HFFc6 (cell line): ENCODE results near the gene SHFL. TPM values are rescaled to one million over a fixed set of nuclear protein-coding genes. Genes with fewer than 3 reads are reported as not detected.

Experiments
- DNase-seq: peaks from one replicate; pipeline ENCODE4 v3.0.0-alpha.2; 2018
- H3K27ac Mint-ChIP-seq: 2 replicates; pipeline ENCODE4 v1.8.0; 2020; ENCODE audit warnings: mild to moderate bottlenecking, mixed read lengths
- H3K27me3 Mint-ChIP-seq: 2 replicates; pipeline ENCODE4 v1.8.0; 2021; ENCODE audit warnings: mild to moderate bottlenecking, moderate library complexity, mixed read lengths; ENCODE audit not compliant: insufficient read depth
- H3K36me3 Mint-ChIP-seq: 2 replicates; pipeline ENCODE4 v1.8.0; 2021; ENCODE audit warnings: low read depth, mixed read lengths
- H3K4me1 Mint-ChIP-seq: 2 replicates; pipeline ENCODE4 v1.8.0; 2020; ENCODE audit warnings: low read depth, mixed read lengths
- H3K4me3 Mint-ChIP-seq: 2 replicates; pipeline ENCODE4 v1.8.0; 2020; ENCODE audit warnings: mild to moderate bottlenecking, moderate library complexity, mixed read lengths
- H3K9me3 Mint-ChIP-seq: 2 replicates; pipeline ENCODE4 v1.8.0; 2020; ENCODE audit warnings: mild to moderate bottlenecking, mixed read lengths
- total RNA-seq, 6 experiments: library from RNA; stranded (reverse); fragmentation: NEBNext Ultra II Directional; extraction: Animal tissue kit (Norgen Biotek cat#: 25700); gene quantifications; 2 replicates in 1 of 6; 3 replicates in 5 of 6; pipeline ENCODE4 v1.2.3, GENCODE V29; 2021
- TF ChIP-seq, protein P1 (sequence below): fragments of 200-600 bp; sonication (generic); IDR thresholded peaks from 2 replicates; pipeline ENCODE4 v1.5.0; 2021; ENCODE audit warnings: antibody characterized with exemption, mild to moderate bottlenecking

SHFL gene
- total RNA-seq, 6 experiments from 2014 or later, result 16.9 to 26.2 (median 21.1) TPM

DNA sequence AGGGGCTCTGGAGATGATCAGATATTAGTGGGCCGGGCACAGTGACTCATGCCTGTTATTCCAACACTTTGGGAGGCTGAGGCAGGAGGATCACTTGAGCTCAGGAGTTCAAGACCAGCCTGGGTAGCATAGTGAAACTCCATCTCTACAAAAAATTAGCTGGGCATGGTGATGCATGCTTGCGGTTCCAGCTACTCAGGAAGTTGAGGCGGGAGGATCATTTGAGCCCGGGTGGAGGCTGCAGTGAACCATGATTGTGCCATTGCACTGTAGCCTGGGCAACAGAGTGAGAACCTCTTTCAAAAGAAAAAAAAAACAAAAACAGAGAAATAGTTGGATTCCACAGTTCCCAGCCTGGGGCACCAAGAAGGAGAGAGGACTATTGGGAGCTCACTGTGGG, 17.9 kb upstream of the SHFL start:
- no peak overlapping the region for H3K4me3 Mint-ChIP-seq
- no peaks in the 10 kb centered on the region for H3K9me3 Mint-ChIP-seq
- TF ChIP-seq, protein P1, sequence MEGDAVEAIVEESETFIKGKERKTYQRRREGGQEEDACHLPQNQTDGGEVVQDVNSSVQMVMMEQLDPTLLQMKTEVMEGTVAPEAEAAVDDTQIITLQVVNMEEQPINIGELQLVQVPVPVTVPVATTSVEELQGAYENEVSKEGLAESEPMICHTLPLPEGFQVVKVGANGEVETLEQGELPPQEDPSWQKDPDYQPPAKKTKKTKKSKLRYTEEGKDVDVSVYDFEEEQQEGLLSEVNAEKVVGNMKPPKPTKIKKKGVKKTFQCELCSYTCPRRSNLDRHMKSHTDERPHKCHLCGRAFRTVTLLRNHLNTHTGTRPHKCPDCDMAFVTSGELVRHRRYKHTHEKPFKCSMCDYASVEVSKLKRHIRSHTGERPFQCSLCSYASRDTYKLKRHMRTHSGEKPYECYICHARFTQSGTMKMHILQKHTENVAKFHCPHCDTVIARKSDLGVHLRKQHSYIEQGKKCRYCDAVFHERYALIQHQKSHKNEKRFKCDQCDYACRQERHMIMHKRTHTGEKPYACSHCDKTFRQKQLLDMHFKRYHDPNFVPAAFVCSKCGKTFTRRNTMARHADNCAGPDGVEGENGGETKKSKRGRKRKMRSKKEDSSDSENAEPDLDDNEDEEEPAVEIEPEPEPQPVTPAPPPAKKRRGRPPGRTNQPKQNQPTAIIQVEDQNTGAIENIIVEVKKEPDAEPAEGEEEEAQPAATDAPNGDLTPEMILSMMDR, result no peak
- peaks cover 5% of the 10 kb centered on the region for H3K4me1 Mint-ChIP-seq
- H3K27me3 Mint-ChIP-seq, result peaks cover 16% of the 10 kb centered on the region
- no peak for DNase-seq
- no peaks in the 10 kb centered on the region for H3K36me3 Mint-ChIP-seq
- no peak overlapping the region for H3K27ac Mint-ChIP-seq

DNA sequence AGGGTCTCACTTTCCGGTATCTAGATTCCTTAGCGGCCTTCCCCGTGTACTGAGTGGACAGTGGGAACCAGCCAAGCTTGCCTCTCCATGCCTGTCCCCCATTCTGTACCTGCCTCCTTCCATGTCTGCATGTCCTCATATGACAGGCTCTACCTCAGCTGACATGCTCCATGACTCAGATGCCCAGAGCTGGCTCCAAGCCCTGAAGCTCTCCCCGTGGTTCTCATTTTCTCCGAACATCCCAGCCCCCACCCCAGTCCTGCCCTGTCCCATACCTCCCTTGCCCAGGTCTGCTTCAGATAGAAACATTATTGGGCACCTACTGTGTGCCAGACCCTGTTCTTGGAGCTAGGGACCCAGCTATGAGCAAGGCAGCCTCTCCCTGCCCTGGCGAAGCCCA, 17.1 kb upstream of the SHFL start:
- no peak overlapping the region for H3K4me3 Mint-ChIP-seq
- no peak for DNase-seq
- TF ChIP-seq, protein P1, result no peak
- H3K9me3 Mint-ChIP-seq, result peaks cover 2% of the 10 kb centered on the region; the same call in 1 of the 2 replicates
- H3K27me3 Mint-ChIP-seq, result peaks cover 17% of the 10 kb centered on the region
- peaks cover 5% of the 10 kb centered on the region for H3K4me1 Mint-ChIP-seq
- no peak overlapping the region for H3K27ac Mint-ChIP-seq
- no peaks in the 10 kb centered on the region for H3K36me3 Mint-ChIP-seq

DNA sequence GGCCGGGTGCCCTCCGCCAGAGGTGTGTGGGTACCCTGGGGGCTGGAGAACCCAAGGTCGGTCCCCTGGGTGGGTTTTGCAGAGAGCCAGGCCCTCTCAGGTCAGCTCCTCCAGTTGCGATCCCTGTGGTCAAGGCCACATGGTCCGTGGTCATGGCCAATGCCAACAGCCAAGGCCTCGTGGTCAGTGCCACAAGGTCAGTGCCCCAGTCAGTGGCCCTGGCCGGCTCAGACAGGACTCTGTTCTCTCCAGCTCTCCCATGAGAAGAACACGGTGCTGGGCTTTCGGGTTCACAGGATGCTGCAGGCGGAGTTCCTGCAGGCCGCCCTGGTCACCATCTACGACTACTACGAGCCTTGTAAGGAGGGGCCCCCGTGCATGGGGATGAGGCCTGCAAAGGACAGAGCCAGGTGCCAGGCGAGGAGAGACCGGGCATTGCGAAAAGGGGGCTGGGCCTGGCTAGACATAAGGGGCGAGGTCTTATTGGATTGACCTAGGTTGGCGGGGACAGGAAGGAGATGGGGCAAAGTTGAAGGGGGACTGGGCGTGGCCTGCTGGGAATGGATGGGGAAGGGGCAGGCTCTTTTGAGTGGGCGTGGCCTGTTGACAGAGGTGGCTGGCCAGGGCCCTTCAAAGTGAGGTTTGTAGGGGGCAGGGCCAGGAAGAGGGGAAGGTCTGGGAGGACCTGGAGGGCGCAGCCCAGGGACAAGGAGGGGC, 15.2 kb upstream of the SHFL start:
- H3K27ac Mint-ChIP-seq, result no peak overlapping the region
- DNase-seq, result no peak
- no peak overlapping the region for H3K4me3 Mint-ChIP-seq
- TF ChIP-seq, protein P1, result no peak
- H3K36me3 Mint-ChIP-seq, result no peaks in the 10 kb centered on the region
- H3K9me3 Mint-ChIP-seq, result peaks cover 4% of the 10 kb centered on the region; the same call in 1 of the 2 replicates
- H3K27me3 Mint-ChIP-seq, result peaks cover 13% of the 10 kb centered on the region
- H3K4me1 Mint-ChIP-seq, result peaks cover 5% of the 10 kb centered on the region

DNA sequence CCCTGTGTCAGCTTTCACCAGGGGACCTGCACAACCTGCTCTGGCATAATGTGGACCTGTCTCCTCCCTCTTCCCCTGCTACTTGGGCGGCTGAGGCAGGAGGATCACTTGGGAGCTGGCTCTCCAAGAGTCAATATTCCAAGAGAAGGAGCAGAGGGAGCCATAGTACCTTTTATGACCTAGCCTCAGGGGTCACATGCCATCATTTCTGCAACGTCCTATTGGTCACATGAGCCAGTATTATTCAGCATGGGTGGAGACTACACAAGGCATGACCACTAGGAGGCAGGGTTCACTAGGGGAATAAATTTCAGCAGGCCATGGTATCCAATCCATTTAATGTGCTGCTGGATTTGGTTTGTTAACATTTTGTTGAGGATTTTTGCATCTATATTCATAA, 12.0 kb upstream of the SHFL start:
- peaks cover 2% of the 10 kb centered on the region for H3K4me1 Mint-ChIP-seq
- H3K9me3 Mint-ChIP-seq, result peaks cover 4% of the 10 kb centered on the region; the same call in 1 of the 2 replicates
- DNase-seq, result peak; percentile 40
- H3K27ac Mint-ChIP-seq, result no peak overlapping the region
- H3K36me3 Mint-ChIP-seq, result no peaks in the 10 kb centered on the region
- H3K4me3 Mint-ChIP-seq, result no peak overlapping the region
- TF ChIP-seq, protein P1, result peak; percentile 77
- H3K27me3 Mint-ChIP-seq, result peaks cover 25% of the 10 kb centered on the region

DNA sequence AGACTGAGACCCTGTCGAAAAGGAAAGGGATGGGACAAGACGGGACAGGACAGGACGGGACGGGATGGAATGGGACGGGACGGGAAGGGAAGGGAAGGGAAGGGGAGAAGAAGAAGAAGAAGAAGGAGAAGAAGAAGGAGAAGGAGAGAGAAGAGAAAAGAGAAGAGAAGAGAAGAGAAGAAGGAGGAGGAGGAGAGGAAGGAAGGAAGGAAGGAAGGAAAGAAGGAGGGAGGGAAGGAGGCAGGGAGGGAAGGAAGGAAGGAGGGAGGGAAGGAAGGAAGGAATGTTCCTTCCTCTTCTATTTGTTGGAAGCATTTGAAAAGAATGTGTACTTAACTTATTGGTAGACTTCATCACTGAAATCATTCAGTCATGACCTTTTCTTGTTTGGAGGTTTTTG, 9.6 kb upstream of the SHFL start:
- TF ChIP-seq, protein P1, result no peak
- H3K27me3 Mint-ChIP-seq, result peaks cover 28% of the 10 kb centered on the region

More for the DNA sequence above, 9.6 kb upstream of the SHFL start:
- Mint-ChIP-seq H3K4me1 (no peaks in the 10 kb centered on the region), H3K27ac (no peak overlapping the region), H3K36me3 (no peaks in the 10 kb centered on the region), H3K4me3 (no peak overlapping the region), H3K9me3 (peaks cover 4% of the 10 kb centered on the region; the same call in 1 of the 2 replicates)
- DNase-seq, result no peak
